ENCODE results near the gene CLIP4.

DNA sequence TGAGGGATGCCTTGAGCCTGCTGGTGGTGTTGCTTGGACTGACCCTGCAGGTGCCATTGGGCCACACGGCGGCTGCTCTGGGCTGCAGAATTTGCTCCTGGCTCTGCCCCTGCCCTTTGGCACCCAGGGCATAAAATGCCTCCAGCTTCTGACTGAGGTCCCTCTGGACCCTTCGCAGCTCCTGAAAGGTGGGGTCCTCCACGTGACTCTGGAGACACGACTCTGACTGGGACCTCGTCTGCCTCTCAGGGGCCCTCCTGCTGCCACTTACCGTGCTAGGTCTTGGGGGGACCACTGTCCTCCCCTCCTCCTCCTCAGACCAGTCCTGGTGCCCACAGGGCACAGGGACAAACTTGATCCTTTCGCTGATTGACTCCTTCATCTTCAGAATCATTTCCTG is 43.0 kb upstream of the CLIP4 start:
- TF ChIP-seq, protein P1, sequence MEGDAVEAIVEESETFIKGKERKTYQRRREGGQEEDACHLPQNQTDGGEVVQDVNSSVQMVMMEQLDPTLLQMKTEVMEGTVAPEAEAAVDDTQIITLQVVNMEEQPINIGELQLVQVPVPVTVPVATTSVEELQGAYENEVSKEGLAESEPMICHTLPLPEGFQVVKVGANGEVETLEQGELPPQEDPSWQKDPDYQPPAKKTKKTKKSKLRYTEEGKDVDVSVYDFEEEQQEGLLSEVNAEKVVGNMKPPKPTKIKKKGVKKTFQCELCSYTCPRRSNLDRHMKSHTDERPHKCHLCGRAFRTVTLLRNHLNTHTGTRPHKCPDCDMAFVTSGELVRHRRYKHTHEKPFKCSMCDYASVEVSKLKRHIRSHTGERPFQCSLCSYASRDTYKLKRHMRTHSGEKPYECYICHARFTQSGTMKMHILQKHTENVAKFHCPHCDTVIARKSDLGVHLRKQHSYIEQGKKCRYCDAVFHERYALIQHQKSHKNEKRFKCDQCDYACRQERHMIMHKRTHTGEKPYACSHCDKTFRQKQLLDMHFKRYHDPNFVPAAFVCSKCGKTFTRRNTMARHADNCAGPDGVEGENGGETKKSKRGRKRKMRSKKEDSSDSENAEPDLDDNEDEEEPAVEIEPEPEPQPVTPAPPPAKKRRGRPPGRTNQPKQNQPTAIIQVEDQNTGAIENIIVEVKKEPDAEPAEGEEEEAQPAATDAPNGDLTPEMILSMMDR (conservative IDR thresholded peaks at IDR 0.05) = no peak
- TF ChIP-seq EZH2 (IDR thresholded peaks at IDR 0.05; ENCODE audit: low read depth) = no peak

Data from PC-9 (cell line).